ENCODE results near the gene RARRES2. TPM values are rescaled to one million over a fixed set of nuclear protein-coding genes. Genes with fewer than 3 reads are reported as not detected.

RARRES2 gene
- polyA plus RNA-seq, 1 of the 3 experiments (the other 2 are of a cell fraction) = 0.43 TPM

- TF ChIP-seq PBX3 (IDR thresholded peaks at IDR 0.05) (no peak), CTCF (IDR thresholded peaks at IDR 0.05) (no peak), MAX (IDR thresholded peaks at IDR 0.05; ENCODE audit: low read depth) (no peak), NFIC (IDR thresholded peaks at IDR 0.05; ENCODE audit: borderline replicate concordance) (no peak), SIN3A (IDR thresholded peaks at IDR 0.05; ENCODE audit: borderline replicate concordance, low read depth, low read length) (no peak)
- TF ChIP-seq, protein P1, sequence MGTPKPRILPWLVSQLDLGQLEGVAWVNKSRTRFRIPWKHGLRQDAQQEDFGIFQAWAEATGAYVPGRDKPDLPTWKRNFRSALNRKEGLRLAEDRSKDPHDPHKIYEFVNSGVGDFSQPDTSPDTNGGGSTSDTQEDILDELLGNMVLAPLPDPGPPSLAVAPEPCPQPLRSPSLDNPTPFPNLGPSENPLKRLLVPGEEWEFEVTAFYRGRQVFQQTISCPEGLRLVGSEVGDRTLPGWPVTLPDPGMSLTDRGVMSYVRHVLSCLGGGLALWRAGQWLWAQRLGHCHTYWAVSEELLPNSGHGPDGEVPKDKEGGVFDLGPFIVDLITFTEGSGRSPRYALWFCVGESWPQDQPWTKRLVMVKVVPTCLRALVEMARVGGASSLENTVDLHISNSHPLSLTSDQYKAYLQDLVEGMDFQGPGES (IDR thresholded peaks at IDR 0.05; ENCODE audit: low read depth, low read length) = no peak
- 77% methylated on average over 8 of the region's 9 CpGs for WGBS (ENCODE audit: low lambda C conversion rate)
- no peaks in the 10 kb centered on the region for H3K36me3 ChIP-seq (replicated peaks in 1 of 2; ENCODE audit: control insufficient read depth in 1 of 2, insufficient read depth in 2 of 2, low read length in 1 of 2)
- no peak for DNase-seq
- no peak overlapping the region for H2AFZ ChIP-seq (ENCODE audit: low read depth)
- no peaks in the 10 kb centered on the region for H3K79me2 ChIP-seq (ENCODE audit: insufficient read depth)
- H3K4me1 ChIP-seq (ENCODE audit: control insufficient read depth in 1 of 2, insufficient read depth in 2 of 2, low read depth in 1 of 2, low read length in 1 of 2) = no peaks in the 10 kb centered on the region; a peak in 1 of 4 replicates
- no peak overlapping the region for H3K27ac ChIP-seq (ENCODE audit: low read depth in 2 of 2, low read length in 1 of 2)
- no peak overlapping the region for H3K4me2 ChIP-seq
- no peaks in the 10 kb centered on the region for H4K20me1 ChIP-seq (ENCODE audit: insufficient read depth)
- ChIA-PET POLR2A (no interaction called here), CTCF (interaction anchor here (1.0 kb wide), 1 partner anchor 46 kb away, joined by 3 read pairs; no protein-coding TSS in a partner anchor)
- no peaks in the 10 kb centered on the region for H3F3A ChIP-seq (replicated peaks; ENCODE audit: insufficient read depth)
- no peak overlapping the region for H3K4me3 ChIP-seq (ENCODE audit: low read depth in 2 of 2, low read length in 1 of 2)
- no peaks in the 10 kb centered on the region for H3K9me2 ChIP-seq
- H3K27me3 ChIP-seq (ENCODE audit: insufficient read depth) = peaks cover 8% of the 10 kb centered on the region; the same call in 1 of the 2 replicates
- H3K9me3 ChIP-seq = no peaks in the 10 kb centered on the region
- H3K9ac ChIP-seq = no peak overlapping the region
Measured at GRCh38 chr7:150339409-150339809, 2.0 kb downstream of the RARRES2 start.

- 47% methylated on average over 9 of the region's 11 CpGs for WGBS (ENCODE audit: low lambda C conversion rate)
- TF ChIP-seq USF1 (IDR thresholded peaks at IDR 0.05; ENCODE audit: borderline replicate concordance, low read depth) (no peak), ZBTB33 (IDR thresholded peaks at IDR 0.05; ENCODE audit: borderline replicate concordance, low read depth) (no peak), RAD21 (IDR thresholded peaks at IDR 0.05; ENCODE audit: low read length) (no peak), EZH2phosphoT487 (IDR thresholded peaks at IDR 0.05; ENCODE audit: borderline replicate concordance, low read depth) (no peak), FOSL2 (IDR thresholded peaks at IDR 0.05; ENCODE audit: borderline replicate concordance, low read depth) (no peak), USF2 (IDR thresholded peaks at IDR 0.05; ENCODE audit: borderline replicate concordance, low read depth, low read length) (no peak), TCF12 (IDR thresholded peaks at IDR 0.05) (no peak), GABPA (IDR thresholded peaks at IDR 0.05; ENCODE audit: low read depth) (no peak)
Measured at GRCh38 chr7:150338166-150338829, 3.1 kb downstream of the RARRES2 start.

More at GRCh38 chr7:150338166-150338829, 3.1 kb downstream of the RARRES2 start:
- Histone ChIP-seq H2AFZ (ENCODE audit: low read depth) (no peak overlapping the region), H3K9me2 (no peaks in the 10 kb centered on the region), H3K9me3 (no peaks in the 10 kb centered on the region), H3K27ac (ENCODE audit: low read depth in 2 of 2, low read length in 1 of 2) (no peak overlapping the region), H3K4me1 (ENCODE audit: control insufficient read depth in 1 of 2, insufficient read depth in 2 of 2, low read depth in 1 of 2, low read length in 1 of 2) (no peaks in the 10 kb centered on the region; a peak in 1 of 4 replicates), H3K4me3 (ENCODE audit: low read depth in 2 of 2, low read length in 1 of 2) (no peak overlapping the region), H3F3A (replicated peaks; ENCODE audit: insufficient read depth) (no peaks in the 10 kb centered on the region), H3K27me3 (ENCODE audit: insufficient read depth) (peaks cover 8% of the 10 kb centered on the region; the same call in 1 of the 2 replicates), H4K20me1 (ENCODE audit: insufficient read depth) (no peaks in the 10 kb centered on the region), H3K79me2 (ENCODE audit: insufficient read depth) (no peaks in the 10 kb centered on the region), H3K4me2 (no peak overlapping the region), H3K36me3 (replicated peaks in 1 of 2; ENCODE audit: control insufficient read depth in 1 of 2, insufficient read depth in 2 of 2, low read length in 1 of 2) (no peaks in the 10 kb centered on the region), H3K9ac (no peak overlapping the region)
- ChIA-PET POLR2A (no interaction called here), CTCF (interaction anchor here (1.0 to 1.2 kb wide), 3 partner anchors 8 to 28 kb away, joined by 3 to 5 read pairs (median 4); no protein-coding TSS in a partner anchor)
- DNase-seq = no peak

Measured in SK-N-SH (cell line).